ENCODE data around the gene KAZALD1.

Gene KAZALD1

DNA sequence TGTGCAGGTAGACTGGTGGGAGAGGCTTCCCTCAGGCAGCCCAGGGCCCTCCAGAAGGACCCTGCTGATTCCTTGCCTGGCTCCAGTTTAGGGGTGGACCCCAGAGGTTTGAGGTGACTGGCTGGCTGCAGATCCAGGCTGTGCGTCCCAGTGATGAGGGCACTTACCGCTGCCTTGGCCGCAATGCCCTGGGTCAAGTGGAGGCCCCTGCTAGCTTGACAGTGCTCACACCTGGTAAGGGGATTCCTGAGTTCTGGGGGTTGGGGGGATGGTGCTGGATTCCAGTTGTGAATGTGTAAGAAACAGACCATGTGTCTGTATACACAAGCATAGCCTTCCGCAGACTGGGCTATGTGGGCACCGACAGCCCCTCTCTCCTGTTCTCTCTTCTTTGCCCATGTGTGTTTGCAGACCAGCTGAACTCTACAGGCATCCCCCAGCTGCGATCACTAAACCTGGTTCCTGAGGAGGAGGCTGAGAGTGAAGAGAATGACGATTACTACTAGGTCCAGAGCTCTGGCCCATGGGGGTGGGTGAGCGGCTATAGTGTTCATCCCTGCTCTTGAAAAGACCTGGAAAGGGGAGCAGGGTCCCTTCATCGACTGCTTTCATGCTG, 2.7 kb downstream of the KAZALD1 start:
- no peak for DNase-seq (ENCODE audit: extremely low spot score, insufficient read length, low read depth)
- no peak for FAIRE-seq

- no peak for DNase-seq (ENCODE audit: extremely low spot score, insufficient read length, low read depth)
- no peak for FAIRE-seq
Observed at GRCh38 chr10:101065481-101066145, 3.8 kb downstream of the KAZALD1 start.

DNA sequence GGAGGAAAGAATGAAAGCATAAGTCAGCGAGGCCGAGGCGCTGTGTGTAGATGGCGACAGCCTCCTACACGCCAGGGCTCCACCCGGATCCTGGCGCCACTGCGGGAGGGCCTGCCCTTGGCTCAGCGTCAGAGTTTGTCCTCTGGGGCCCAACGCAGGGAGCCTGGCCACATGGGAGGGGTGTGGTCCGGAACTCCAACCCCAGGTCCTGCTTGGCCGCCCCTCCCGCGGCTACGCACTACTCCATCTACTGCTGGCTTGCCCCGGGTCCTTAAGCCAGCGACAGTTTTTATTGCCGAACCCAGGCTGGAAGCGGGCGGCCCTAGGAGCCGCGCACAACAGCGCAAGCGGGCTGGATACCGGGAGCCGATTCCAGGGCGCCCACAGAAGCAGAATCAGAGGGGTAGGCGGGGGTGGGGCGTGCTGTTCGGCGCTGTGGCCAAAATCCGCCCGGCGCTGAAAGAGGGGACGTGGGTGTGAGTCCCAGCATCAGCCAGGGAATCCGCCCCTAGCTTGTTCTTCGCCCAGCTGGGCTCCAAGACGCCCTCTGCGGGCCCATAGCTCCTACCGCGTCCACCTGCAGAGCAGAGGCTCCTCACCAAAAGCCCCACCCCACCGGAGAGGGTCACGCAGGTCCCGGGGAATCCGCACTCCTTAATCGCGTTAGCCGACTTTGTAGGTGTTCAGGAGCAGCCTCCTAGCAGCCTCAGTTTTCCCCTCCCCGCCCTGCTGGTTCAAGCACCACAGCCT, 4.5 kb downstream of the KAZALD1 start:
- no peak for DNase-seq (ENCODE audit: extremely low spot score, insufficient read length, low read depth)
- peak; percentile 64 for FAIRE-seq

GRCh38 chr10:101066896-101067355, 5.1 kb downstream of the KAZALD1 start:
- FAIRE-seq, result no peak

GRCh38 chr10:101067356-101068083, 5.7 kb downstream of the KAZALD1 start:
- DNase-seq (ENCODE audit: extremely low spot score, insufficient read length, low read depth) (peak; percentile 60), FAIRE-seq (peak; percentile 87)

More at GRCh38 chr10:101066896-101067355, 5.1 kb downstream of the KAZALD1 start:
- DNase-seq (ENCODE audit: extremely low spot score, insufficient read length, low read depth), result no peak

- DNase-seq (ENCODE audit: extremely low spot score, insufficient read length, low read depth), result no peak
- FAIRE-seq, result no peak
Observed at GRCh38 chr10:101069441-101069840, 7.7 kb downstream of the KAZALD1 start.

- FAIRE-seq, result no peak
- DNase-seq (ENCODE audit: extremely low spot score, insufficient read length, low read depth), result no peak
Observed at GRCh38 chr10:101070098-101070497, 8.3 kb downstream of the KAZALD1 start.

GRCh38 chr10:101071267-101071884, 9.6 kb downstream of the KAZALD1 start:
- FAIRE-seq (peak; percentile 69), DNase-seq (ENCODE audit: extremely low spot score, insufficient read length, low read depth) (no peak)

- no peak for FAIRE-seq
- DNase-seq (ENCODE audit: extremely low spot score, insufficient read length, low read depth), result no peak
Observed at GRCh38 chr10:101071885-101072433, 10.2 kb downstream of the KAZALD1 start.

- DNase-seq (ENCODE audit: extremely low spot score, insufficient read length, low read depth), result no peak
- FAIRE-seq, result no peak
Observed at GRCh38 chr10:101072923-101073322, 11.1 kb downstream of the KAZALD1 start.

DNA sequence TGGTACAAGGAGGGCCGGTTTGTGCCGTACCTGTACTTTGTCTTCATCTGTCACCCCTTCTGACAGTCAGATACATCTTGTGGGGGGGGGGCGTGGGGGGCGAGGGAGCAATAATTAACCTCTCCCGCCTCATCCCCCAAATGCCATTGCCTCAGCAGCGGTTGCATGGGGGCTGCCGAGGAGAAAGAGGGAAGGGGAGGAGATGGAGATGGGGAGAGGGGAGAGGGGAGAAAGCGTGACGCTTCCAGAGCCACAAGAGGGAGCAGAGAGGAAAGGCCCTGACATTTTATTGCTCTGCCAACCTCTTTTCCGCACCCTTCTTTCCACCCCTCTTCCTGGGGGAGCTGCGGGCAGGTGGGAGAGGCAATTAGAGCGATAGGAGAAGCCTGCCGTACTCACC, 11.8 kb downstream of the KAZALD1 start:
- FAIRE-seq (no peak), DNase-seq (ENCODE audit: extremely low spot score, insufficient read length, low read depth) (no peak)

DNA sequence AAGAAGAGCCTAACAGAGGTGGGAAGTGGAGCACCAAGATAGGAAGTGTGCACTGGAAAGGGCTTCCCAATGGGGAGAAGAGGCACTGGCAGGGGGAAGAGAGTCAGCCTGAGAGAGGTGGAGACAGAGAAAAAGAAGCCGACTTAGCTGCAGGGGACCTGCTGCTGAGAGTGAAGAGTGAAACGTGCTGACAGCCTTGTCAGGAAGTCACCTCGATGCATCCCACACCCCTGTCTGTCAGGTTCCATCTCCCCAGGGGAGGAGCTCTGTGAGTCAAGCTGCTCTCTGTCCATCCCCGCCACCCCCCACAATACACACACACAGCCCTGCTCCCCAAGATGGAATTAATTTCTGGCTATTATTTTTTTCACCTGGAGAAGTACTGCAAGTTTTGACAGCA, 14.0 kb downstream of the KAZALD1 start:
- FAIRE-seq (no peak), DNase-seq (ENCODE audit: extremely low spot score, insufficient read length, low read depth) (no peak)

DNA sequence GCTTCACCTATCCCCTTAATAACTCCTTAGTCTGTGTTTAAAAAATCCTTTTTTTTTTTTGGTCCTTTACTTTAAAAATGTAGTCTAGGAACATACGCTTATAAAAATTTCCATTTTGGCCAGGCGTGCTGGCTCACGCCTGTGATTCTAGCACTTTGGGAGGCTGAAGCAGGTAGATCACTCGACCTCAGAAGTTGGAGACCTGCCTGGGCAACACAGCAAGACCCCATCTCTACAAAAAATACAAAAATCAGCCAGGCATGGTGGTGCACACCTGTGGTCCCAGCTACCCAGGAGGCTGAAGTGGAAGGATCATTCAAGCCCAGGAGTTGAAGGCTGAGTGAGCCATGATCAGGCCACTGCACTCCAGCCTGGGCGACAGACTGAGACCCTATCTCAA, 14.8 kb downstream of the KAZALD1 start:
- FAIRE-seq (no peak), DNase-seq (ENCODE audit: extremely low spot score, insufficient read length, low read depth) (no peak)

DNA sequence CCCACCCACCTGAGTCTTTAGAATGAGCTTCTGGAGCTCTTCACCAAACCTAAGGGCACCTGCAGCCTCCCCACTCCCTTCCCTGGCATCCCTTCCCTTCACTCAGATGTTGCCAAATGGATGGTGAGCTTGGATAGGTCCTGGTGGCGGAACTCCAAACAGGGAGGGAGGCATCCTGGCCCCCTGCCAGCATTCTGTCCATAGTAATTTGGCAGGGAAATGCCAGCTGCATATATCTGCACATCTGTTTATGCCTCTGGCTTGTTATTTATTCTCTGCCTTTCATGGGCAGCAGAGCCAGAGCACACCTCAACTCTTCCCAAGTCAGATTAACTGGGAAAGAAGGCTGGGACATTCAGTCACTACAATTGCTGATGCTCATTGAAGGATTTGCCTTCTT, 18.1 kb downstream of the KAZALD1 start:
- no peak for FAIRE-seq
- no peak for DNase-seq (ENCODE audit: extremely low spot score, insufficient read length, low read depth)

DNA sequence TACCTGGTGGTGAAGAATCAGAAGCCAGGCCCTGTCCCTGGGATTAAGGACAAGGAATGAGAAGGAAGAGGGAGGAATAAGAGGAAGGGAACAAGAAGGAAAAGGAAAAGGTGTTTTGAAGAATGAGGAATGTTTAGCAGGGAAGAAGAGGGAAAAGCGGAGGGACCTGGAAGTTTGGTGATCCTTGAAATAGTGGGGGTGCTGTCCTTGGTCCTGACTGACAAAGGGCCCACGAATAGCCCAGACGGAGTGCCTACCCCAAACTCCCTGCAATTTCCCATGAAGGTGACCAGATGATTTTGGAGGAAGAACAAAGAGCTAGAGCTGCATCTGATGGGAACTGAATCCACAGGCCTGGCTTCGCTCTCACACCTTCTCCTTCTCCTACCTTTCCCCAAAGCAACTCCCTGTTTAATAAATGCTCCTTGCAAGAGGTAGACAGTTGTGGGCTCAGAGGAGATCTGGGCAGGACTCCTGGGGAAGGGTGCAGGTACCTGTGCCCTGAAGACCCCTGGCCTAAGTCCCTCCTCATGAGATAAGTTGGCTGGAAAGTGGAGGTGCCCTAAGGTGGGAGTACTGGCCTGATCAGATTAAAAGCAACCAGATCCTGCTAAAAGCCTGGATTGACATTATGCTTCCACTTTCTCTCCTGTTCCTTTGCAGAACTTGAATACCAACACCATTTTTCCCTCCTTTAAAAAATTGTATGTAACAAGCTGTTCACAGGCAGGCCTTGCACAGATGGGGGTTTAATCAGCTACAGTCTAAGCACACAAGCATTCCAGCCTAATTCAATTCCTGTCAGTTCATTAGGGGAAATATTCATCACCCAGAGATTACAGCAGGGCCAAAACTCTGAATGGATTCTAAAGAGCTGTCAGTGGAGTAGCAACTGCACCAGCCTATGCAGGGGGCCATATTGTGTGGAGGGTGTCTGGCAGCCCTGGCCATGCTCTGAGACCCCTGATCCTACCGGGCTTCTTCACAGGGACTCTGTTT, 19.4 kb downstream of the KAZALD1 start:
- no peak for DNase-seq (ENCODE audit: extremely low spot score, insufficient read length, low read depth)
- FAIRE-seq, result no peak

- FAIRE-seq (no peak), DNase-seq (ENCODE audit: extremely low spot score, insufficient read length, low read depth) (no peak)
Observed at GRCh38 chr10:101085846-101086245, 24.1 kb downstream of the KAZALD1 start.

DNA sequence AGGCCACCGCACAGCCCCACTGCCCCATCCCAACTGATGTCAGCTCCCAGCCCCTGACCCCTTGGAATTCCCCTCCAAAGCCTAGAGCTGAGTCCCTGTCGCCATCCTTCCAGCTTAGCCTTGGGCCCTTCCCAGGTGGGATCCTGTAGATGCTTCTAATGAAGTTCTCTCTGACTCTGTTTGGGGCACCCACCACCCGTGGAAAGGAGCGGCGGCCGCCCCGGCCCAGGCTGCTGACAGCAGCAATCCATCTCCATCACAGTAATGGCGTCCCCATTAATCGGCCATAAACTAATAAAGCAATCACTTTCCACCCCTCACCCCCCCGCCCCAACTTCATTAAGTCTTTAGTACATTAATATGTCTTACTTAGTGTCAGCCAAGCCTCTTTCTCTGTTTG, 25.6 kb downstream of the KAZALD1 start:
- no peak for DNase-seq (ENCODE audit: extremely low spot score, insufficient read length, low read depth)
- FAIRE-seq, result no peak

DNA sequence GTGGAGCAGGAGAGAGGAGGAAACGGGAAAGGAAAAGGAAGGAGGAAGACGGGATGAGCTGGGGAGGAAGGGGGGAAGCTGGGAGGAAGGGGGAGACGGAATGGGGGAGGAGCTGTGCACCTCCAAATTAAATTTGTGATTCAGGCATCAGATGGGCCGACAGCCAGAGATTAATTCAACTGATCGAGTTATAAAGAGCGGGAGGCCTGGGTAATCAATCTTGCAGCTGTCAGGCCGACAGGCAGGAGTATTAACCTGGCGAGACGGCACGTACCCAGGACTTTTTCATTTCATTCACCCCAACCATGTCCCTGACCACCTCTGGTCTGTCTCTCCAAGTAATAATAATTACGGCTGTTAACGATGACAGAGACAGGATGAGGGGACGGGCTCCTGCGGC, 26.2 kb downstream of the KAZALD1 start:
- FAIRE-seq (no peak), DNase-seq (ENCODE audit: extremely low spot score, insufficient read length, low read depth) (no peak)
